DOHH2 (cell line): ENCODE data around the gene ZBED2.

Experiments used
- H3F3A ChIP-seq: fragments of 200-600 bp; sonication (generic), shearing (Covaris generic); 2 replicates; pipeline ENCODE4 v1.6.0; 2016; ENCODE audit warnings: antibody characterized with exemption, mild to moderate bottlenecking; ENCODE audit not compliant: control insufficient read depth, insufficient read depth
- H3K27ac ChIP-seq: fragments of 200-600 bp; sonication (generic); 2 replicates; pipeline ENCODE4 v1.5.1; 2014; ENCODE audit warnings: low read depth, mild to moderate bottlenecking, low read length, moderate library complexity
- H3K27me3 ChIP-seq: fragments of 200-600 bp; sonication (generic); 2 replicates; pipeline ENCODE4 v1.6.1; 2014; ENCODE audit warnings: mild to moderate bottlenecking, low read length, mixed read lengths; ENCODE audit not compliant: control insufficient read depth
- H3K36me3 ChIP-seq: fragments of 200-600 bp; sonication (generic); 2 replicates; pipeline ENCODE4 v1.6.1; 2014; ENCODE audit warnings: mild to moderate bottlenecking, low read length, moderate library complexity, mixed read lengths; ENCODE audit not compliant: control insufficient read depth
- H3K4me1 ChIP-seq: fragments of 200-600 bp; sonication (generic); 2 replicates; pipeline ENCODE4 v1.6.1; 2014; ENCODE audit warnings: mild to moderate bottlenecking, low read length, mixed read lengths; ENCODE audit not compliant: control insufficient read depth
- H3K4me2 ChIP-seq: fragments of 200-600 bp; sonication (generic); 2 replicates; pipeline ENCODE4 v1.6.0; 2014; ENCODE audit warnings: mild to moderate bottlenecking, low read length, moderate library complexity
- H3K4me3 ChIP-seq: fragments of 200-600 bp; sonication (generic); 2 replicates; pipeline ENCODE4 v1.5.1; 2014; ENCODE audit warnings: mild to moderate bottlenecking, low read length, mixed read lengths
- H3K79me2 ChIP-seq: fragments of 200-600 bp; sonication (generic); 2 replicates; pipeline ENCODE4 v1.6.1; 2014; ENCODE audit warnings: mild to moderate bottlenecking, low read length, mixed read lengths; ENCODE audit not compliant: control insufficient read depth
- H3K9me2 ChIP-seq: fragments of 200-600 bp; sonication (generic); replicated peaks from 2 replicates; pipeline ENCODE4 v1.6.1; 2014; ENCODE audit warnings: mild to moderate bottlenecking, low read length, mixed read lengths; ENCODE audit not compliant: control insufficient read depth
- H3K9me3 ChIP-seq: fragments of 200-600 bp; sonication (generic); 2 replicates; pipeline ENCODE4 v1.6.1; 2014; ENCODE audit warnings: antibody characterized with exemption, low read length, mixed read lengths; ENCODE audit not compliant: control insufficient read depth, insufficient read depth
- H4K20me1 ChIP-seq: fragments of 200-600 bp; sonication (generic); 2 replicates; pipeline ENCODE4 v1.6.0; 2014; ENCODE audit warnings: low read depth, mild to moderate bottlenecking, antibody characterized with exemption, low read length, moderate library complexity; ENCODE audit not compliant: control insufficient read depth, insufficient read depth
- CTCF ChIP-seq: fragments of 200-600 bp; sonication (generic); IDR thresholded peaks from one replicate; pipeline ENCODE4 v1.5.1; 2014; ENCODE audit warnings: antibody characterized with exemption, mild to moderate bottlenecking, low read depth, low read length; ENCODE audit not compliant: poor library complexity, severe bottlenecking
- EZH2phosphoT487 ChIP-seq: fragments of 200-600 bp; sonication (generic); IDR thresholded peaks from 2 replicates; pipeline ENCODE4 v1.6.1; 2017; ENCODE audit warnings: borderline replicate concordance, mild to moderate bottlenecking, antibody characterized with exemption, low read length, moderate library complexity, mixed read lengths

The ZBED2 gene, protein sequence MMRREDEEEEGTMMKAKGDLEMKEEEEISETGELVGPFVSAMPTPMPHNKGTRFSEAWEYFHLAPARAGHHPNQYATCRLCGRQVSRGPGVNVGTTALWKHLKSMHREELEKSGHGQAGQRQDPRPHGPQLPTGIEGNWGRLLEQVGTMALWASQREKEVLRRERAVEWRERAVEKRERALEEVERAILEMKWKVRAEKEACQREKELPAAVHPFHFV

GRCh38 chr3:111595232-111595631 is at the start of gene ZBED2:
Gene ZBED2, minus strand, starts transcription at chr3:111595346. Its CDS starts 1,145 bp downstream, at chr3:111594201.
- no peaks in the 10 kb centered on the region for H3F3A ChIP-seq
- H3K9me3 ChIP-seq, result no peaks in the 10 kb centered on the region
- no peak within 1 kb of the TSS for H3K4me3 ChIP-seq
- no peak within 1 kb of the TSS for H3K4me2 ChIP-seq
- no peaks in the 10 kb centered on the region for H3K4me1 ChIP-seq
- H3K9me2 ChIP-seq, result no peaks in the 10 kb centered on the region
- no peak for TF ChIP-seq EZH2phosphoT487
- TF ChIP-seq CTCF, result no peak
- no peaks in the 10 kb centered on the region for H3K79me2 ChIP-seq
- no peaks in the 10 kb centered on the region for H4K20me1 ChIP-seq
- no peak within 1 kb of the TSS for H3K27ac ChIP-seq
- no peaks in the 10 kb centered on the region for H3K36me3 ChIP-seq
- no peaks in the 10 kb centered on the region; the same call in 1 of the 2 replicates for H3K27me3 ChIP-seq

GRCh38 chr3:111639316-111639715 is 44.2 kb upstream of the ZBED2 start:
- no peak for TF ChIP-seq CTCF
- no peaks in the 10 kb centered on the region for H3K4me1 ChIP-seq
- H3K4me2 ChIP-seq, result no peak overlapping the region
- H3K27me3 ChIP-seq, result no peaks in the 10 kb centered on the region
- no peak overlapping the region for H3K27ac ChIP-seq
- no peaks in the 10 kb centered on the region for H3K79me2 ChIP-seq
- H3K36me3 ChIP-seq, result no peaks in the 10 kb centered on the region
- no peaks in the 10 kb centered on the region for H3K9me3 ChIP-seq
- no peaks in the 10 kb centered on the region for H4K20me1 ChIP-seq
- H3K4me3 ChIP-seq, result no peak overlapping the region
- no peaks in the 10 kb centered on the region for H3F3A ChIP-seq
- H3K9me2 ChIP-seq, result no peaks in the 10 kb centered on the region

- no peaks in the 10 kb centered on the region for H3K79me2 ChIP-seq
- H3K27ac ChIP-seq, result no peak overlapping the region
- no peak overlapping the region for H3K4me2 ChIP-seq
- no peaks in the 10 kb centered on the region for H3K9me2 ChIP-seq
- H3K4me1 ChIP-seq, result no peaks in the 10 kb centered on the region
- no peaks in the 10 kb centered on the region for H3K36me3 ChIP-seq
- H3F3A ChIP-seq, result no peaks in the 10 kb centered on the region
- no peaks in the 10 kb centered on the region for H3K9me3 ChIP-seq
- TF ChIP-seq EZH2phosphoT487 (no peak), CTCF (no peak)
- no peaks in the 10 kb centered on the region for H3K27me3 ChIP-seq
- H3K4me3 ChIP-seq, result no peak overlapping the region
- H4K20me1 ChIP-seq, result no peaks in the 10 kb centered on the region
Measured at GRCh38 chr3:111636366-111636885, 41.3 kb upstream of the ZBED2 start.
